ENCODE measurements around the gene RTN4R.

Gene RTN4R

DNA sequence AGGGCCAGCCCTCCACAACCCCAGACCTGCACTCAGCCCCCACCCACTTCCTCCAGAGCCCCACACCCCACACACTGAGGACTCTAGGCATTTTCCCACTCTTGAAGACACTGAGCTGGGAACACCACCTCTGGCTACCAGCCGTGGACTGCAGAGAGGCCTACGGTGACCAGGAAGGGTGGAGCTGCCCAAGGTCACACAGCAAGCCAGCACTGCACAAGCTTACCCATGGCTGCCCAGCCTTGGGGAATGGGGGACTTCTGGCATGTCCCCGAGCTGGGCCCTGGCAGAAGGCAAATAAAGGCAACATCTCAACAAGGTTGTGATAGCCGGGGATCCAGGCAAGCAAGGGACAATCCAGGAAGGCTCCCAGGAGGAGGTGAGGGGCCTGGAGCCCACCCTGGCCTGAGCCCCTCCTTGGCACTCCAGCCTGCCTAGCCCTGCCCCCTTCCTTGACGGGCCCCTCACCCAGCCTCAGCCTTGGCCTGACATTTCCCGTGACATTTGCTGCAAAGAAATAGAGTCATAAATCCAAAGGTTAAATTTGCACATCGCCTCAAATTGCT, 5.5 kb downstream of the RTN4R start:
- Histone ChIP-seq H3K18ac (ENCODE audit: low read length) (no peak overlapping the region), H3K4ac (ENCODE audit: low read length) (no peak overlapping the region), H2AFZ (ENCODE audit: low read length) (no peak overlapping the region), H4K91ac (ENCODE audit: low read depth, low read length, poor library complexity) (no peak overlapping the region), H2AK5ac (ENCODE audit: low read depth, low read length) (no peak overlapping the region), H2BK120ac (ENCODE audit: low read depth, low read length) (no peak overlapping the region), H3K36me3 (replicated peaks in 1 of 2; ENCODE audit: control insufficient read depth in 2 of 2, insufficient read depth in 2 of 2, low read length in 2 of 2) (no peaks in the 10 kb centered on the region), H3K4me3 (ENCODE audit: low read length in 2 of 2) (no peak overlapping the region), H3K14ac (ENCODE audit: low read length) (no peak overlapping the region), H3K4me1 (ENCODE audit: control insufficient read depth in 2 of 2, insufficient read depth in 1 of 2, low read depth in 1 of 2, low read length in 2 of 2) (peaks cover 14 to 17% of the 10 kb centered on the region in 2 donors), H2BK15ac (ENCODE audit: low read length) (no peak overlapping the region), H3K23ac (ENCODE audit: low read depth, low read length, poor library complexity) (peak overlapping the region; percentile 68), H3K9ac (ENCODE audit: low read depth, low read length, poor library complexity) (no peak overlapping the region), H3K27me3 (ENCODE audit: control insufficient read depth in 3 of 3, insufficient read depth in 3 of 3, low read depth in 1 of 3, low read length in 3 of 3) (no peaks in the 10 kb centered on the region), H3K79me1 (ENCODE audit: low read depth, low read length) (peaks cover 17% of the 10 kb centered on the region), H3K4me2 (ENCODE audit: insufficient read depth, low read length, poor library complexity, severe bottlenecking) (no peak overlapping the region), H2BK5ac (ENCODE audit: low read length) (no peak overlapping the region), H2BK12ac (ENCODE audit: low read length) (no peak overlapping the region), H4K8ac (ENCODE audit: low read depth, low read length) (no peak overlapping the region), H3K9me3 (replicated peaks in 1 of 2; ENCODE audit: control insufficient read depth in 2 of 2, insufficient read depth in 1 of 2, low read depth in 1 of 2, low read length in 2 of 2) (no peaks in the 10 kb centered on the region), H3K27ac (replicated peaks; ENCODE audit: low read length) (no peak overlapping the region)
- no peak for DNase-seq (ENCODE audit: low spot score)
- WGBS, 2 donors (ENCODE audit: extremely low coverage in 2 of 2, insufficient read length in 2 of 2, insufficient replicate concordance in 1 of 2) = no CpG with 5 or more reads among the region's 7 CpGs

DNA sequence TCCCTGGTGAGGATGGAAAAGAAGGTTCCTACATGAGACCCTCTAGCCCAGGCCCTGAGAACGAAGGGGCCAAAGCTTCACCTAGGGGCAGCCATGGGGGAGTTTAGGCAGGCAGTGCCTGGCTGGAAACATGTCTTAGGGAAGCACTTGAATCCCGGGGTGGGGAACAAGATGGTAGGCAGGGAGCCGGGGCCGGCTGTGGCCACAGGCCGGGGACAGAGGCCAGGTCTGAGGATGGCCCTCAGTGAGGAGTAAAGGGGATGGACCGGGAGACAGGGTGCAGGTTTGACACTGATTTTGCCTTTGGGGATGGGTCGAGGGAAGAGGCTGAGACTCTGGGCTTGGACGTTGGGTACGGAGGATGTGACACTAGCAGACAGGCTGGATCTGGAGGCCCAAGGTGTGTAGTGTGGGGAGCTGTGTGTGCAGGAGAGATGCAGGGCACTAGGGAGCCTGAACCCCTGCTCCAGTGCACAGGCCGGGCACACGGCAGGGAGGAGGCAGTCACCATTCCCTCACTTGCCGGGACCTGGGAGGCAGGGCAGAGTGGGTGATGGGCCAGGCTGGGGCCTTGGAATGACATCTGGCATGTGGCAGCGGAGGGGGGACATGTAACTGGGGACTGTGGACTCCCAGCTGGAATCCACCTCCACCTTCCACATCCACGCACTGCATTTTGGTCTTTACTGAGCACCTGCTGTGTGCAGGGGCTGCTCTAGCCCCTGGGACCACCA, 6.1 kb downstream of the RTN4R start:
- H3K14ac ChIP-seq (ENCODE audit: low read length) = no peak overlapping the region
- H2BK15ac ChIP-seq (ENCODE audit: low read length) = no peak overlapping the region
- no peak overlapping the region for H2BK12ac ChIP-seq (ENCODE audit: low read length)
- H3K23ac ChIP-seq (ENCODE audit: low read depth, low read length, poor library complexity) = peak overlapping the region; percentile 80
- H3K4ac ChIP-seq (ENCODE audit: low read length) = no peak overlapping the region
- no peaks in the 10 kb centered on the region for H3K9me3 ChIP-seq (replicated peaks in 1 of 2; ENCODE audit: control insufficient read depth in 2 of 2, insufficient read depth in 1 of 2, low read depth in 1 of 2, low read length in 2 of 2)
- no peak for DNase-seq (ENCODE audit: low spot score)
- peaks cover 12 to 13% of the 10 kb centered on the region in 2 donors for H3K4me1 ChIP-seq (ENCODE audit: control insufficient read depth in 2 of 2, insufficient read depth in 1 of 2, low read depth in 1 of 2, low read length in 2 of 2)
- no peak overlapping the region for H2AK5ac ChIP-seq (ENCODE audit: low read depth, low read length)
- no peaks in the 10 kb centered on the region for H3K36me3 ChIP-seq (replicated peaks in 1 of 2; ENCODE audit: control insufficient read depth in 2 of 2, insufficient read depth in 2 of 2, low read length in 2 of 2)
- H3K4me3 ChIP-seq (ENCODE audit: low read length in 2 of 2) = no peak overlapping the region
- no peaks in the 10 kb centered on the region for H3K27me3 ChIP-seq (ENCODE audit: control insufficient read depth in 3 of 3, insufficient read depth in 3 of 3, low read depth in 1 of 3, low read length in 3 of 3)
- H3K18ac ChIP-seq (ENCODE audit: low read length) = no peak overlapping the region
- H3K79me1 ChIP-seq (ENCODE audit: low read depth, low read length) = peaks cover 12% of the 10 kb centered on the region
- H2AFZ ChIP-seq (ENCODE audit: low read length) = no peak overlapping the region
- peak overlapping the region; percentile 6 for H2BK5ac ChIP-seq (ENCODE audit: low read length)
- no peak overlapping the region for H3K4me2 ChIP-seq (ENCODE audit: insufficient read depth, low read length, poor library complexity, severe bottlenecking)
- H3K9ac ChIP-seq (ENCODE audit: low read depth, low read length, poor library complexity) = no peak overlapping the region
- no peak overlapping the region for H4K8ac ChIP-seq (ENCODE audit: low read depth, low read length)
- WGBS, 2 donors (ENCODE audit: extremely low coverage in 2 of 2, insufficient read length in 2 of 2, insufficient replicate concordance in 1 of 2) = no CpG with 5 or more reads among the region's 14 CpGs
- H2BK120ac ChIP-seq (ENCODE audit: low read depth, low read length) = no peak overlapping the region
- no peak overlapping the region for H3K27ac ChIP-seq (replicated peaks; ENCODE audit: low read length)
- H4K91ac ChIP-seq (ENCODE audit: low read depth, low read length, poor library complexity) = no peak overlapping the region

DNA sequence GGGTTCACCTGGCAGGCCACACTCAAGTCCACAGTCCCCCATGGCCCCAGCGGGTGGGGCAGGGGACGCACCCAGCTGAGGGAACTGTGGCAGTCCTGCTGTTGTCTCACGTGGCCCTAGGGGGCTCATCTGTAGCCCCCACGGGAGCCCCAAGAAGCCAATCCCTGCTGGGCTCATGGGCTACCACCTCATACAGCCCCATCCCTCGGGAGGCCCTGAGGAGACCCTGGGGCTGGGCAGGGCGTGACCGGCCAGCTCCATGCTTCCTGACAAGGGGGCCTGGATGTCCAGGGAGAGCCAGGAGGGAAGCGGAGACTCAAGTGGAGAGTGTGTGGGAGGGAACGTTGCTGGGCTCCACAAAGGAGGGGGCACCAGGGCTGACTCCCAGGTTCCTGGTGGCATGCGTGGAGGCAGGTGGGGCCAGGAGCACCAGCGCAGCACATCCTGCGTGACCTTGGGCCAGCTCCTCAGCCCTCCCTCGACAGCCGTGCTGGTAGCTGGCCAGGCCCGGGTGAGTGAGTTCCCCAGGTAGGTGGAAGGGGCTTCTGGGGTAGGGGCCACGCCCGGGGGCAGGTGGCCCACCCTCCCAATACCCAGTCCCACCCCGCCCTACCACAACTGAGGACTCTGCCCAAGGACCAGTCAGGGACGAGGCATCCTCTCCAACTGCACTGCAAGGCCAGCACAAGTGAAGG, 7.9 kb downstream of the RTN4R start:
- no peak for DNase-seq (ENCODE audit: low spot score)
- Histone ChIP-seq H3K27me3 (ENCODE audit: control insufficient read depth in 3 of 3, insufficient read depth in 3 of 3, low read depth in 1 of 3, low read length in 3 of 3) (no peaks in the 10 kb centered on the region), H3K23ac (ENCODE audit: low read depth, low read length, poor library complexity) (peak overlapping the region; percentile 11), H3K27ac (replicated peaks; ENCODE audit: low read length) (no peak overlapping the region), H3K36me3 (replicated peaks in 1 of 2; ENCODE audit: control insufficient read depth in 2 of 2, insufficient read depth in 2 of 2, low read length in 2 of 2) (no peaks in the 10 kb centered on the region), H4K91ac (ENCODE audit: low read depth, low read length, poor library complexity) (no peak overlapping the region), H3K4me3 (ENCODE audit: low read length in 2 of 2) (no peak overlapping the region), H3K4me2 (ENCODE audit: insufficient read depth, low read length, poor library complexity, severe bottlenecking) (no peak overlapping the region), H3K14ac (ENCODE audit: low read length) (peak overlapping the region; percentile 97), H2BK15ac (ENCODE audit: low read length) (no peak overlapping the region), H2AK5ac (ENCODE audit: low read depth, low read length) (no peak overlapping the region), H3K4me1 (ENCODE audit: control insufficient read depth in 2 of 2, insufficient read depth in 1 of 2, low read depth in 1 of 2, low read length in 2 of 2) (peaks cover 10% of the 10 kb centered on the region in 2 donors), H3K9me3 (replicated peaks in 1 of 2; ENCODE audit: control insufficient read depth in 2 of 2, insufficient read depth in 1 of 2, low read depth in 1 of 2, low read length in 2 of 2) (no peaks in the 10 kb centered on the region), H4K8ac (ENCODE audit: low read depth, low read length) (no peak overlapping the region), H2BK12ac (ENCODE audit: low read length) (no peak overlapping the region), H3K4ac (ENCODE audit: low read length) (no peak overlapping the region), H2BK5ac (ENCODE audit: low read length) (peak overlapping the region; percentile 6), H2AFZ (ENCODE audit: low read length) (no peak overlapping the region), H3K18ac (ENCODE audit: low read length) (peak overlapping the region; percentile 19), H3K9ac (ENCODE audit: low read depth, low read length, poor library complexity) (no peak overlapping the region), H3K79me1 (ENCODE audit: low read depth, low read length) (peaks cover 10% of the 10 kb centered on the region), H2BK120ac (ENCODE audit: low read depth, low read length) (no peak overlapping the region)
- WGBS, 2 donors (ENCODE audit: extremely low coverage in 2 of 2, insufficient read length in 2 of 2, insufficient replicate concordance in 1 of 2) = no CpG with 5 or more reads among the region's 19 CpGs

- Histone ChIP-seq H3K4me3 (ENCODE audit: low read length in 2 of 2) (no peak overlapping the region), H4K8ac (ENCODE audit: low read depth, low read length) (no peak overlapping the region), H3K9ac (ENCODE audit: low read depth, low read length, poor library complexity) (no peak overlapping the region), H3K36me3 (replicated peaks in 1 of 2; ENCODE audit: control insufficient read depth in 2 of 2, insufficient read depth in 2 of 2, low read length in 2 of 2) (no peaks in the 10 kb centered on the region), H3K14ac (ENCODE audit: low read length) (no peak overlapping the region), H2BK120ac (ENCODE audit: low read depth, low read length) (no peak overlapping the region), H3K4me1 (ENCODE audit: control insufficient read depth in 2 of 2, insufficient read depth in 1 of 2, low read depth in 1 of 2, low read length in 2 of 2) (peaks cover 2% of the 10 kb centered on the region in 2 donors), H3K18ac (ENCODE audit: low read length) (peak overlapping the region; percentile 25), H3K9me3 (replicated peaks in 1 of 2; ENCODE audit: control insufficient read depth in 2 of 2, insufficient read depth in 1 of 2, low read depth in 1 of 2, low read length in 2 of 2) (no peaks in the 10 kb centered on the region), H2AK5ac (ENCODE audit: low read depth, low read length) (no peak overlapping the region), H3K27ac (replicated peaks; ENCODE audit: low read length) (no peak overlapping the region), H2AFZ (ENCODE audit: low read length) (no peak overlapping the region), H3K4me2 (ENCODE audit: insufficient read depth, low read length, poor library complexity, severe bottlenecking) (no peak overlapping the region), H3K27me3 (ENCODE audit: control insufficient read depth in 3 of 3, insufficient read depth in 3 of 3, low read depth in 1 of 3, low read length in 3 of 3) (no peaks in the 10 kb centered on the region), H3K79me1 (ENCODE audit: low read depth, low read length) (peaks cover 8% of the 10 kb centered on the region), H3K23ac (ENCODE audit: low read depth, low read length, poor library complexity) (no peak overlapping the region), H3K4ac (ENCODE audit: low read length) (no peak overlapping the region), H2BK5ac (ENCODE audit: low read length) (no peak overlapping the region), H2BK15ac (ENCODE audit: low read length) (no peak overlapping the region), H2BK12ac (ENCODE audit: low read length) (no peak overlapping the region), H4K91ac (ENCODE audit: low read depth, low read length, poor library complexity) (no peak overlapping the region)
- no peak for DNase-seq (ENCODE audit: low spot score)
- no CpG with 5 or more reads among the region's 8 CpGs for WGBS, 2 donors (ENCODE audit: extremely low coverage in 2 of 2, insufficient read length in 2 of 2, insufficient replicate concordance in 1 of 2)
Observed at GRCh38 chr22:20259327-20259688, 8.8 kb downstream of the RTN4R start.
